ENCODE results near the gene PRDM2.

PRDM2 gene

DNA sequence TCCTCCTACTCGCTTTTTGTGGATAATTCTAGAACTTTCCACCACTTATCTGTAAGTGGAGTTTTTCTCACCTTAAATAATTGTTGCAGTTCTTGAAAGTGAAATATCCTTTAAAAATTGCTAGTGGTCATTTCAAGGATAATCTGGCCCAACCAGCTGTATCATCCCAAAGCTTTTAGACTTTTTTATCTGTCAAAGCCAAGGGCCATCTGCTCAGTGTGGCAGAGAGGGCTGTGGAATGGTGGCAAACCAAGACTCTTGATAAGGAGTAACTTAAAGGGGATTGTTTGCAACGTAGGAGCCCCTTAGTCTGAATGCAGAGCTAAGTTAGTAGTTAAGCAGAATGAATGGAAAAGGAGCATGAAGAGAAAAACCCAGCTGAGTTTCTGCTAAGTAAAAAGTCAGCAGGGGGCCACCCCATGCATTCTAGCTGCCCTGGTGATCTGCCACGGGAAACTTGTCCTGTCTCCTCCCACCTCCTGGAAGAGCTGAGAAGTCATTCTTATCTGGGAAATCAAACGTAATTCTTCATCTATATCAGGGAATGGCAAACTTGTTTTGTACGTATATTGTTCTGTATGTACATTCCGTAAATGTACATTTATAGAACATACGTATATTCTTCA lies 169.3 kb downstream of the PRDM2 start:
- DNase-seq = no peak

DNA sequence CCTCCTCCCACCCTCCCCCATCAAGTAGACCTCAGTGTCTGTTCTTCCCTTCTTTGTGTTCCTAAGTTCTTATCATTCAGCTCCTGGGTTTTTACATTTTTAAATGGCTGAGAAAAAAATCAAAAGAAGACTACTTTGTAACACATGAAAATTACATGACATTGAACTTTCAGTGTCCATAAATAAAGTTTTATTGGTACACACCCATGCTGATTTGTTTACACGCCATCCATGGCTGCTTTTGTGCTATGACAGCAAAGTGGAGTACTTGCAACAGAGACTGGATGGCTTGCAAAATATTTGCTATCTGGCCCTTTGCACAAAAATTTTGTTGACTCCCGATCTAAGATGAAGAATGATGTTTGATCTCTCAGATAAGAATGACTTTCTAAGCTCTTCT lies 171.4 kb downstream of the PRDM2 start:
- no peak for DNase-seq

DNA sequence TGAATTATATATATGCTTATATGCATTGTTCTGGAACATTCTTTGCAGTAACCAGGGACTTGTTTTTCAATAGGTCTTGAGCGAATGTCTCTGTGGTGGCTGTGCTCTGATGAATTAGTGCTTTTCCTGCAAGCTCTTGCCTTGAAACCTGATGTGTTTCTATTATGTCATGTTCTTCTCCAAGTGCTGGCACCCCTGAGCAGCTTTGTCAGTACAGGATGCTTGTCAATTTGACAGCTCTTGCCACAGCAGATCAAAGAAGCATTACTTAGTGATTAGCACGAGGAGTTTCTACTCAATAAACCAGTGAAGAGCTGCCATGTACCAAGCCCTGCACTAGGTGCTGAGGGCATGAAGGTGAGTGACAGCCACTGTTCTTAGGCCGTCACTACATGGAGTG lies 171.9 kb downstream of the PRDM2 start:
- no peak for DNase-seq

DNA sequence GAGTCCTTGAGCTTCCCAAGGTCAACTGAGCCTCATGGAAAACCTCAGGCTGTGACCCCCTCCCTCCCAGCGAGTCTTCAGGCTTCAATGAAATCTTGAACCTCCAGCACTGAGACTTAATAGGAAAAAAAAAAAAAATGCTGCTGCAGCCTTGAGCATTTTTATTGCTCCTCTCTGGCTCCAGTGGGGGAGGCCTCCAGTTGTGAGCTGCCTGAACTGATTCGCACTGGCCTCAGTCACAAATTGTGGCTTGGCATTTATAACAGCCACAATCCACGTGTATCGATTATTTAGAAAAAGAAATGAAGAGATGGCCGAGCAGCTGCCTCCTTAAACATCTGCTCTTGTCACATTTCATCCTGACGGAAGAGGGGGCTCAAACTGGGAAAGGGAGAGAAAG lies 173.0 kb downstream of the PRDM2 start:
- no peak for DNase-seq

All from NCI-H524 treated with DMSO at 0.1 percent for 48 hours (cell line).